Measurements from ENCODE around the gene MBOAT7. TPM values are rescaled to one million over a fixed set of nuclear protein-coding genes. Genes with fewer than 3 reads are reported as not detected.

MBOAT7 gene
- total RNA-seq, 1 experiment from 2014 or later: 109 TPM

GRCh38 chr19:54124393-54124792 lies 65.0 kb downstream of the MBOAT7 start:
- H3K27me3 Mint-ChIP-seq (ENCODE audit: low read depth): no peaks in the 10 kb centered on the region
- DNase-seq (ENCODE audit: low spot score) (no peak), ATAC-seq (no peak)
- H3K36me3 Mint-ChIP-seq: peaks cover 60% of the 10 kb centered on the region
- ChIA-PET POLR2A (no interaction called here), CTCF (interaction anchor here (1.2 to 1.5 kb wide), 2 partner anchors 13 to 212 kb away, joined by 3 to 4 read pairs; partner anchors contain the start of gene CNOT3)
- H3K27ac Mint-ChIP-seq: no peak overlapping the region
- no peaks in the 10 kb centered on the region for H3K9me3 Mint-ChIP-seq
- no peaks in the 10 kb centered on the region for H3K4me1 Mint-ChIP-seq
- no peak overlapping the region for H3K4me3 Mint-ChIP-seq
- TF ChIP-seq ZMAT4 (CRISPR knock-in tag; IDR thresholded peaks at IDR 0.05) (no peak), MYBL2 (CRISPR knock-in tag; IDR thresholded peaks at IDR 0.05) (no peak), ARID4B (CRISPR knock-in tag; IDR thresholded peaks at IDR 0.05; ENCODE audit: borderline replicate concordance) (no peak), E2F4 (CRISPR knock-in tag; IDR thresholded peaks at IDR 0.05; ENCODE audit: borderline replicate concordance, low read depth) (no peak)

GRCh38 chr19:54123682-54124081 lies 65.7 kb downstream of the MBOAT7 start:
- H3K4me3 Mint-ChIP-seq: no peak overlapping the region
- TF ChIP-seq ZNF121 (CRISPR knock-in tag; IDR thresholded peaks at IDR 0.05) (no peak), CREB1 (CRISPR knock-in tag; IDR thresholded peaks at IDR 0.05) (no peak), GABPB1 (CRISPR knock-in tag; IDR thresholded peaks at IDR 0.05) (no peak), JUN (CRISPR knock-in tag; IDR thresholded peaks at IDR 0.05) (no peak), ZNF512 (CRISPR knock-in tag; IDR thresholded peaks at IDR 0.05; ENCODE audit: borderline replicate concordance) (no peak), ZNF671 (CRISPR knock-in tag; IDR thresholded peaks at IDR 0.05) (no peak), JAZF1 (CRISPR knock-in tag; IDR thresholded peaks at IDR 0.05) (no peak), PREB (CRISPR knock-in tag; IDR thresholded peaks at IDR 0.05; ENCODE audit: borderline replicate concordance) (no peak)
- H3K27me3 Mint-ChIP-seq (ENCODE audit: low read depth): no peaks in the 10 kb centered on the region
- ATAC-seq (no peak), DNase-seq (ENCODE audit: low spot score) (no peak)
- H3K4me1 Mint-ChIP-seq: no peaks in the 10 kb centered on the region
- ChIA-PET POLR2A (no interaction called here), CTCF (interaction anchor here (1.2 to 1.5 kb wide), 2 partner anchors 13 to 211 kb away, joined by 3 to 4 read pairs; partner anchors contain the start of gene CNOT3)
- no peak overlapping the region for H3K27ac Mint-ChIP-seq
- no peaks in the 10 kb centered on the region for H3K9me3 Mint-ChIP-seq
- peaks cover 62% of the 10 kb centered on the region for H3K36me3 Mint-ChIP-seq

Other genes starting within 250 kb of the MBOAT7 start
- gene CACNG8, start 226.6 kb downstream of the MBOAT7 start, total RNA-seq (2021): 12.5 to 15.7 TPM (median 15.1 TPM) in 3 replicates
- gene CACNG6, start 197.9 kb downstream of the MBOAT7 start, total RNA-seq (2021): 2.5 to 3.3 TPM (median 2.5 TPM) in 3 replicates
- gene VSTM1, start 125.7 kb downstream of the MBOAT7 start, total RNA-seq (2021): not detected in 3 replicates
- gene TARM1, start 108.2 kb downstream of the MBOAT7 start, total RNA-seq (2021): not detected in 3 replicates
- gene OSCAR, start 88.8 kb downstream of the MBOAT7 start, total RNA-seq (2021): 1.7 to 2.7 TPM (median 2.3 TPM) in 3 replicates
- 181 to 203 TPM (median 203 TPM) in 3 replicates for gene NDUFA3, start 86.7 kb downstream of the MBOAT7 start, total RNA-seq (2021)
- gene TFPT, start 73.9 kb downstream of the MBOAT7 start, total RNA-seq (2021): 20.5 to 24.6 TPM (median 24.2 TPM) in 3 replicates
- 82.3 to 92.8 TPM (median 89.5 TPM) in 3 replicates for gene PRPF31, start 73.8 kb downstream of the MBOAT7 start, total RNA-seq (2021)
- gene CNOT3, start 51.8 kb downstream of the MBOAT7 start, total RNA-seq (2021): 90.7 to 96.8 TPM (median 93.3 TPM) in 3 replicates
- gene LENG1, start 29.9 kb downstream of the MBOAT7 start, total RNA-seq (2021): 4.6 to 5.4 TPM (median 4.9 TPM) in 3 replicates
- gene TMC4, start 16.4 kb downstream of the MBOAT7 start, total RNA-seq (2021): 9.3 to 14.7 TPM (median 13.8 TPM) in 3 replicates
- gene TSEN34, start 1.7 kb upstream of the MBOAT7 start, total RNA-seq (2021): 32.0 to 34.3 TPM (median 32.5 TPM) in 3 replicates
- 1,828 to 2,106 TPM (median 2,018 TPM) in 3 replicates for gene RPS9, start 11.3 kb upstream of the MBOAT7 start, total RNA-seq (2021)
- gene LILRB3, start 33.4 kb upstream of the MBOAT7 start, total RNA-seq (2021): not detected in 3 replicates
- not detected in 3 replicates for gene LILRA6, start 53.2 kb upstream of the MBOAT7 start, total RNA-seq (2021)
- gene LILRB5, start 67.7 kb upstream of the MBOAT7 start, total RNA-seq (2021): 0.07 to 0.11 TPM (median 0.09 TPM) in 3 replicates
- gene LILRB2, start 91.5 kb upstream of the MBOAT7 start, total RNA-seq (2021): 0.11 TPM in 1 of 3 replicates, not detected in the others
- 0.25 TPM in 1 of 3 replicates, not detected in the others for gene LILRA5, start 123.6 kb upstream of the MBOAT7 start, total RNA-seq (2021)
- not detected in 3 replicates for gene LILRA4, start 149.6 kb upstream of the MBOAT7 start, total RNA-seq (2021)
- 0.18 to 0.60 TPM (median 0.37 TPM) in 3 replicates for gene LAIR1, start 175.4 kb upstream of the MBOAT7 start, total RNA-seq (2021)
- 35.9 to 38.2 TPM (median 37.1 TPM) in 3 replicates for gene TTYH1, start 225.9 kb upstream of the MBOAT7 start, total RNA-seq (2021)

All from WTC11 (cell line).